IMR-90 (cell line): ENCODE measurements around the gene IGFBP6. TPM values are rescaled to one million over a fixed set of nuclear protein-coding genes. Genes with fewer than 3 reads are reported as not detected.

Experiments used
- CTCF ChIP-seq: conservative IDR thresholded peaks from 2 replicates; pipeline ENCODE4 v1.5.1; 2012; ENCODE audit warnings: mild to moderate bottlenecking, low read depth, low read length, improper control_type of control experiment
- SMC3 ChIP-seq: fragments of 150-350 bp; IDR thresholded peaks from 2 replicates; pipeline ENCODE4 v1.6.1; 2016; ENCODE audit warnings: low read depth, mild to moderate bottlenecking, antibody characterized with exemption, low read length, moderate library complexity
- polyA plus RNA-seq, 3 experiments: library from polyadenylated mRNA; depleted of rRNA; stranded (reverse); fragments of >200 nt; gene quantifications; 2 replicates each; pipeline ENCODE4 v1.2.3, GENCODE V29; 2012; ENCODE audit warnings: low replicate concordance in 1 of 3
- total RNA-seq: library from RNA; depleted of rRNA; stranded (reverse); fragments of >200 nt; gene quantifications from 2 replicates; pipeline ENCODE4 v1.2.3, GENCODE V29; 2012

Gene IGFBP6
- total and polyA plus RNA-seq, 2 of the 4 experiments (the other 2 are of a cell fraction) = 124 to 337 TPM

GRCh38 chr12:53079226-53080117 lies 18.0 kb upstream of the IGFBP6 start, which contains the start of gene SPRYD3 (continued):
- no peak for TF ChIP-seq CTCF
- no peak for TF ChIP-seq SMC3
